Stomach (tissue), 9 donors: ENCODE data around the gene STAT6. TPM values are rescaled to one million over a fixed set of nuclear protein-coding genes. Genes with fewer than 3 reads are reported as not detected.
A peak's percentile ranks its signal among the peaks of the same experiment; 100 is the strongest.

Experiments
- DNase-seq, 2 donors: peaks; one replicate each; pipeline versions ENCODE4 v3.0.0 to v3.0.0-alpha.2; 2013 to 2019
- H3K27ac ChIP-seq, 5 donors: fragments of 200-600 bp in 4 of 5; sonication (generic) in 4 of 5; one replicate each; pipeline ENCODE4 v1.5.1; 2013 to 2019; ENCODE audit warnings: mild to moderate bottlenecking in 1 of 5, moderate library complexity in 1 of 5
- H3K27me3 ChIP-seq, 3 donors: fragments of 200-600 bp; sonication (generic); one replicate each; pipeline ENCODE4 v1.5.1; 2017 to 2019; ENCODE audit warnings: mixed run types in 1 of 3
- H3K36me3 ChIP-seq, 4 donors: fragments of 200-600 bp; sonication (generic); 1 replicate in 3 of 4; 2 replicates in 1 of 4; pipeline ENCODE4 v1.5.1; 2016 to 2019
- H3K4me1 ChIP-seq, 4 donors: fragments of 200-600 bp; sonication (generic); one replicate each; pipeline ENCODE4 v1.5.1; 2016 to 2019
- H3K4me3 ChIP-seq, 4 donors: fragments of 200-600 bp; sonication (generic) in 3 of 4; one replicate each; pipeline ENCODE4 v1.5.1; 2016 to 2019; ENCODE audit warnings: mild to moderate bottlenecking in 1 of 4
- H3K9me3 ChIP-seq, 4 donors: fragments of 200-600 bp; sonication (generic); one replicate each; pipeline ENCODE4 v1.5.1; 2016 to 2019
- CTCF ChIP-seq, 7 experiments: fragments of 450-650 bp in 4 of 7; fragments of 200-600 bp in 3 of 7; sonication (generic) in 3 of 7; IDR thresholded peaks; one replicate each; pipeline ENCODE4 v1.5.1; 2016 to 2019; ENCODE audit warnings: antibody characterized with exemption in 7 of 7, control low read depth in 2 of 7, mild to moderate bottlenecking in 1 of 7
- EP300 ChIP-seq: sonication (generic); formaldehyde crosslinking; IDR thresholded peaks from one replicate; pipeline ENCODE4 v1.6.1; 2017; ENCODE audit warnings: antibody characterized with exemption
- POLR2A ChIP-seq, 4 donors: fragments of 450-650 bp; IDR thresholded peaks; one replicate each; pipeline ENCODE4 v1.6.1; 2016; ENCODE audit warnings: antibody characterized with exemption in 4 of 4, control low read depth in 2 of 4, mild to moderate bottlenecking in 1 of 4, moderate library complexity in 1 of 4
- POLR2AphosphoS5 ChIP-seq, 3 donors: sonication (generic); formaldehyde crosslinking; IDR thresholded peaks; one replicate each; pipeline ENCODE4 v1.6.1; 2016; ENCODE audit warnings: antibody characterized with exemption in 3 of 3
- WGBS, 5 donors: extraction: QIAGEN DNeasy Blood & Tissue Kit in 3 of 5; methylation state at CpG; one replicate each; pipeline versions ENCODE4 v1.1.5 to v1.1.7; 2013 to 2018; 5-methylcytosine and 5-hydroxymethylcytosine counted together
- intact Hi-C: fragments of 100-400 bp; cut with DNase I; formaldehyde crosslinking; loops from one replicate; pipeline ENCODE4 v1.15.1; 2023; ENCODE audit warnings: low total_unique reads
- polyA plus RNA-seq, 3 donors: library from polyadenylated mRNA; stranded (reverse); fragments of 200-250 nt; gene quantifications; one replicate each; pipeline ENCODE4 v1.2.3, GENCODE V29; 2013
- total RNA-seq, 5 donors: library from RNA; depleted of rRNA; stranded (reverse); fragments of >200 nt; gene quantifications; one replicate each; pipeline versions ENCODE4 v1.1.0 to v1.2.3, GENCODE V29; 2014 to 2016
- donor health status: healthy with polysubstance abuse.
- donor health status: Bipolar disorder and iron deficiency.
- donor health status: healthy.

Gene STAT6
- total and polyA plus RNA-seq, 8 donors: 81.9 to 477 (median 178) TPM

GRCh38 chr12:57143454-57143853 is 32.3 kb upstream of the STAT6 start:
- TF ChIP-seq POLR2A (IDR thresholded peaks at IDR 0.05) (no peak), POLR2AphosphoS5 (IDR thresholded peaks at IDR 0.05) (no peak), EP300 (no peak), CTCF (IDR thresholded peaks at IDR 0.05) (no peak)
- H3K4me3 ChIP-seq: no peak overlapping the region
- DNase-seq: no peak
- H3K9me3 ChIP-seq: no peaks in the 10 kb centered on the region
- WGBS, 5 donors: 72 to 89% (median 83%) methylated on average over 2 to 4 of the region's 4 CpGs
- H3K4me1 ChIP-seq: peaks cover 41 to 49% (median 45%) of the 10 kb centered on the region in 4 donors
- H3K27me3 ChIP-seq: no peaks in the 10 kb centered on the region
- peaks cover 27 to 91% (median 83%) of the 10 kb centered on the region in 4 donors for H3K36me3 ChIP-seq
- peak overlapping the region in 3 of 5 donors; percentile 14 to 53 (median 44) for H3K27ac ChIP-seq
- intact Hi-C loops: no loop called here

DNA sequence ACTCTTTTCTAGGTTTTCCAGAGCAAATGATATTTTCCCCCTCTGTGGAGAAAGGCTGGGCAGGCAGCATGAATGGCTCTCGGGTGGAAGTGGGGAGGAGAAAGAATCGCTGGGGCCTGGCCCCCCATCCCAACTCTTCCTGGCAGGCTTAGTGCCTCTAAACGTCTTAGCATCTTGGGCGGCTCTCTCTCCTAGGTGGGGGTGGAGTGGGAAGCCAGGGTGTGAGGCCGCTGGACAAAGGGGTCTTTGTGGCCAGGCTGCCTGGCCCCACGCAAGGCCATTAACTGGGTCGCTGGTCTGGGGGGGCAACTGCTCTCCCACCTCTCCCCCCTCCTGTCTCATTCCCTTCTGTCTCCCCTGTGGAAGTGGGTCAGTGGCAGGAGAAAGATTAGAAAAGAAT is 31.6 kb upstream of the STAT6 start:
- 71 to 82% (median 79%) methylated on average over 7 of the region's 7 CpGs for WGBS, 5 donors
- Histone ChIP-seq H3K9me3 (no peaks in the 10 kb centered on the region), H3K4me1 (peaks cover 39 to 48% (median 44%) of the 10 kb centered on the region in 4 donors), H3K36me3 (peaks cover 27 to 94% (median 86%) of the 10 kb centered on the region in 4 donors), H3K4me3 (no peak overlapping the region), H3K27ac (peak overlapping the region in 4 of 5 donors; percentile 14 to 53 (median 34)), H3K27me3 (no peaks in the 10 kb centered on the region)
- TF ChIP-seq POLR2A (IDR thresholded peaks at IDR 0.05): no peak
- TF ChIP-seq CTCF (IDR thresholded peaks at IDR 0.05): no peak
- no peak for TF ChIP-seq EP300
- no peak for TF ChIP-seq POLR2AphosphoS5 (IDR thresholded peaks at IDR 0.05)
- no peak for DNase-seq
- intact Hi-C loops: no loop called here

GRCh38 chr12:57142121-57142520 is 31.0 kb upstream of the STAT6 start:
- intact Hi-C loops: no loop called here
- WGBS, 5 donors: 78 to 88% (median 79%) methylated on average over 9 of the region's 9 CpGs
- peaks cover 27 to 90% (median 86%) of the 10 kb centered on the region in 4 donors for H3K36me3 ChIP-seq
- H3K4me1 ChIP-seq: peaks cover 34 to 48% (median 41%) of the 10 kb centered on the region in 4 donors
- H3K27ac ChIP-seq: peak overlapping the region in 3 of 5 donors; percentile 17 to 53 (median 44)
- no peaks in the 10 kb centered on the region for H3K9me3 ChIP-seq
- peak in 1 of 2 donors; percentile 50 for DNase-seq
- TF ChIP-seq EP300 (no peak), CTCF (IDR thresholded peaks at IDR 0.05) (no peak), POLR2AphosphoS5 (IDR thresholded peaks at IDR 0.05) (no peak), POLR2A (IDR thresholded peaks at IDR 0.05) (no peak)
- no peak overlapping the region for H3K4me3 ChIP-seq
- H3K27me3 ChIP-seq: no peaks in the 10 kb centered on the region

DNA sequence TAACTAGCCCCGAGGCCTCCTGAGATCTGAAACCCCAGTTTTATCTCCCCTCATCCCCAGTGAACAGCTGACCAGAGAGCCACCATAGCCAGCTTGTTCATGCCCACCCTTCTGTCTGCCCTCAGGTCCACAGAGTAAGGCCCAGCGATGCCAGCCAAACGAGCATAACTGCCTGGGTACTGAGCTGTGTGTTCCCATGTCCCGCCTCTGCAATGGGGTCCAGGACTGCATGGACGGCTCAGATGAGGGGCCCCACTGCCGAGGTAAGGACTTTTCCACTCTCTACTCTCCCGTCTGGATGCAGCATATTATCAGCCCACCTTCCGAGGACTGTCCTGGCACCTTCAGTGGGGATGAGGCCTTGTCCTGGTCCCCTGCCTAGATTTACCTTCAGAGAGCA is 30.1 kb upstream of the STAT6 start:
- TF ChIP-seq POLR2AphosphoS5 (IDR thresholded peaks at IDR 0.05): no peak
- no peak for TF ChIP-seq EP300
- TF ChIP-seq CTCF (IDR thresholded peaks at IDR 0.05): no peak
- no peak for TF ChIP-seq POLR2A (IDR thresholded peaks at IDR 0.05)
- peaks cover 27 to 82% (median 80%) of the 10 kb centered on the region in 4 donors for H3K36me3 ChIP-seq
- intact Hi-C loops: no loop called here
- no peak overlapping the region for H3K4me3 ChIP-seq
- no peak for DNase-seq
- WGBS, 5 donors: 84 to 93% (median 90%) methylated on average over 7 to 8 of the region's 8 CpGs
- H3K27me3 ChIP-seq: no peaks in the 10 kb centered on the region
- H3K9me3 ChIP-seq: no peaks in the 10 kb centered on the region
- peaks cover 29 to 46% (median 36%) of the 10 kb centered on the region in 4 donors for H3K4me1 ChIP-seq
- peak overlapping the region in 2 of 5 donors; percentile 44 to 53 for H3K27ac ChIP-seq
